Osteoblast (primary cell): ENCODE results near the gene RASSF5. TPM values are rescaled to one million over a fixed set of nuclear protein-coding genes. Genes with fewer than 3 reads are reported as not detected.

Experiments
- small RNA-seq: library from RNA; depleted of rRNA; stranded (forward); fragments of <200 nt; gene quantifications from one replicate; pipeline ENCODE3, GENCODE V24; 2012
- total RNA-seq: library from RNA; depleted of rRNA; stranded (reverse); fragments of >200 nt; gene quantifications from 2 replicates; pipeline ENCODE4 v1.2.3, GENCODE V29; 2012

The RASSF5 gene
- total RNA-seq, 1 donor = 0.72 TPM

Small RNAs within 50 kb of the gene (small RNA-seq; reads per million reads assigned to genes)
- gene MIR6769B = not detected

Other genes starting within 250 kb of the RASSF5 start
- gene IKBKE, start 37.1 kb upstream of the RASSF5 start, total RNA-seq = 14.7 and 18.8 TPM in 2 replicates
- 52.8 and 53.6 TPM in 2 replicates for gene EIF2D, start 104.9 kb downstream of the RASSF5 start, total RNA-seq
- 52.1 and 54.8 TPM in 2 replicates for gene DYRK3, start 128.0 kb downstream of the RASSF5 start, total RNA-seq
- 38.0 and 40.1 TPM in 2 replicates for gene MAPKAPK2, start 177.4 kb downstream of the RASSF5 start, total RNA-seq